HG02973 (cell line): ENCODE measurements around the gene PREP.
"Not testable (repeated sequence)": the region's sequence is repeated elsewhere in the genome, so short reads cannot be mapped to it uniquely, and the experiment has no call there.

Source experiments
- ATAC-seq: cut with Tn5 transposase; IDR thresholded peaks from one replicate; pipeline ENCODE4 v1.9.1; 2021; ENCODE audit warnings: moderate library complexity; ENCODE audit not compliant: unreplicated experiment

Gene PREP

DNA sequence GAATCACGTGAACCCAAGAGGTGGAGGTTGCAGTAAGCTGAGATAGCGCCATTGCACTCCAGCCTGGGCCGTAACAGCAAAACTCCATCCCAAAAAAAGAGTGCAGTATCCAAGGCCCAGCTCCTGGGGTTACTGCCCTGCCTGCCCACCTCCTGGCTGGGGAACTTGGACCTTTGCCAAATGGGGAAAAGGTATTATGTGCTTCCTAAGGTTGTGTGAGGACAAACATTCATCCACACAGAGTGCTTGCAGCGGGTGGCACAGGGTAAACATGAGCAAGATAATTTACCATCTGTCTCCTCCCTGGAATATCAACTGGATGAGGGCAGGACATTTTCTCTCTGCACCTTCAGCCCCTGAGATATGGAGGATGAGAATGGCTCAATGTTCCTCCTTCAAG is 128.2 kb downstream of the PREP start:
- ATAC-seq: no peak

DNA sequence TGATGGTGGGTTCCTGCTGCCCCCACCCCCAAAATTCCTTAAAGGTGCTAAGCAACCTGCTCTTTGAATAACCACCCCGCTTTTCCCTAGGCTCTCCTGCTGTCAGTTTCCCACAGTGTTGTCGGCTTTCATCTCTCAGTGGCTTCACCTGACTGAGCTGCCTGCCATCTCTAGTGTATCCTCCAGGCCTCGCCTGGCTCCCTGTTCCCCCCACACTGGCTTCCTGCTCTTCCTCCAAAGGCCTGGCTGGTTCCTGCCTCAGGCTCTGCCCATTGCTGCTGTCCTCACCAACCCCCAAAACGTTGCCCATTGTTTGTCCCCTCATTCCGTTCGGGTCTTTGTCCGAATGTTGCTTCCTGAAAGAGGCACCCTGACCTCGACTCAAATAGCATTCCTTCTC is 129.3 kb downstream of the PREP start:
- no peak for ATAC-seq

DNA sequence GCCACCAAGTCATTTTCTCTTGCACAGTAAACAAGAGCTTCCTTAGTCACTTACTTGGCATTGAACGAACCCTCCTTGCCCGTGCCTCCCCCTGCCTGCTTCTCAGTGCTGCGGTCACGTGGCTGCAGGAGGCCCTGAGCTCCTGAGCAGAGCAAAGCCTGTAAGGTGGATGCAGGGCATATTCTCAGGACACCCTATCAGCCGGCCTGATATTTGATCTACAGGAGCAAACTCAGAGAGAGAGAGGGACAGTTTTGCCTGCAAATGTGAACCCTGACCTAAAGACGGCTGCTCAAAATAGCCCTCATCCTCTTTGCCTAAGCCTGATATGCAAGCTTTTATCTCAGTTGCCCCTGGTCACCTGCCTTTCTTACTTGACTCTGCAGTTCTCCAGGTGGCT is 130.1 kb downstream of the PREP start:
- no peak for ATAC-seq

DNA sequence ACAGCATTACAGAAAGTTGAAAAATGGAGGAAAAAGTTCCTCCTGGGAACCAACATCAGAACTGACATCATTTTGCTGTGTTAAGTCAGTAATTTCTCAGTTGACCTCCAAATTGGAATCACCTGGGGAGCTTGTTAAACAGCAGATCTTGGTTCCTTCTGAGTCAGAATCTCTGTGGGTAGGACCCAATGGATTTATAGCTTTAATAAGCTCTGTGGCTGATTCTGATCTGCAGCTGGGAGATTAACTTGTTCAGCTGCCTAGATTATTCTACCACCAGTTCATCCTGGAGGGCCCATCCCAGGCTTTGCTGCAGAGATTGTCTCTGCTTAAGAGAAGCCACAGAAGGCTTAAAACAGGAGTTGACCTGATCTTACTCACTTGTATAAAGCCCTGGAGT is 132.4 kb downstream of the PREP start:
- no peak for ATAC-seq

DNA sequence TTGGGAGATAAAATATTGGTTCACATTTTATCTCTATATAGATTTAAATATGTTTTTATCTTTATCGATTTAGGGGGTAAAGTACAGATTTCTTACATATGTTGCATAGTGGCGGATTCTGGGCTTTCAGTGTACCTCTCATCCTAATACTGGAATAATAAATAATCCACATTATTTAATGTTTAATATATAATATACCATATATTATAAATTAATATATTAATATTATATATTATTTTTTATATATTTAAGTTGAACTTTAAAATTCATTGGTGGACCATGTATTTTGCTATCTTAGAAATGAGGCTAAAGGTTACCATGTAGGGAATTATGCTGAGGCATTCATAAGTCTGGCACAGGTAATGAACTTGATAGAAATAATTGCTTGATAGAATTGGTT is 133.5 kb downstream of the PREP start:
- no peak for ATAC-seq

DNA sequence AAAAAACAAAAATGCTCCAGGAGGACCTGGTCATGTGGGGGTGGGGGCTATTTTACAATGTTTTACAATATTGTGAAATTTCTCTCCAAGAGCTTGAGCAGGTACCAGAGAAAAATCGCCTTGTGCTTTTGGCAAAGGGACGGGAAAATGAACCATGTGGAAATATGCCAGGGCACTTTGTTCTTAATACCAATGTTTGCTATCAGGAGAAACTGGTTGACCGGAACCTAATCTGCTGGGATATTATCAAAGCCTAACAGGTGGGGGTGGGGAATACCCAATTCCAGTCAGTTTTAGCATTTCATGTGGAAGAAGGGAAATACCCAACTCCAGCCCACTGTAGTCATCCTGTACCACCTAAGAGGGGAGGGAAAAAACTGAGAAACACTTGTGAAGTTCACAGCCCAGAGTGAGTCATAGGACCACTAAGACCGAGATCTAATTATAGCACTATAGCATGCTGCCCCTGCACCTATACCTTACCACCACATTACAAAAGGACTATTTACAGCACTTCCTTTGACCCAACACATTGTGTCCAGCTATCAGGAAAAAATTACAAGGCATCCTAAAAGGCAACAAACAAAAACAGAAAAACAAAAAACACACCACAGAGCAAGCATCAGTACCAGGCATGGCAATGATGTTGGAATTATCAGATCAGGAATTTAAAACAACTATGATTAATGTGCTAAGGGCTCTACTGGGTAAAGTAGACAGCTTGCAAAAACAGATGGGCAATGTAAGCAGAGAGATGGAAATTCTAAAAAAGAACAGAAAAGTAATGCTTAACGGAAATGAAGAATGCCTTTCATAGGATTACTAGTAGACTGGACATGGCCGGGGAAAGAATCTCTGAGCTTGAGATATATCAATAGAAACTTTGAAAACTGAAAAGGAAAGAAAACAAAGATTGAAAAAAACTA is 138.9 kb downstream of the PREP start:
- ATAC-seq: no peak

DNA sequence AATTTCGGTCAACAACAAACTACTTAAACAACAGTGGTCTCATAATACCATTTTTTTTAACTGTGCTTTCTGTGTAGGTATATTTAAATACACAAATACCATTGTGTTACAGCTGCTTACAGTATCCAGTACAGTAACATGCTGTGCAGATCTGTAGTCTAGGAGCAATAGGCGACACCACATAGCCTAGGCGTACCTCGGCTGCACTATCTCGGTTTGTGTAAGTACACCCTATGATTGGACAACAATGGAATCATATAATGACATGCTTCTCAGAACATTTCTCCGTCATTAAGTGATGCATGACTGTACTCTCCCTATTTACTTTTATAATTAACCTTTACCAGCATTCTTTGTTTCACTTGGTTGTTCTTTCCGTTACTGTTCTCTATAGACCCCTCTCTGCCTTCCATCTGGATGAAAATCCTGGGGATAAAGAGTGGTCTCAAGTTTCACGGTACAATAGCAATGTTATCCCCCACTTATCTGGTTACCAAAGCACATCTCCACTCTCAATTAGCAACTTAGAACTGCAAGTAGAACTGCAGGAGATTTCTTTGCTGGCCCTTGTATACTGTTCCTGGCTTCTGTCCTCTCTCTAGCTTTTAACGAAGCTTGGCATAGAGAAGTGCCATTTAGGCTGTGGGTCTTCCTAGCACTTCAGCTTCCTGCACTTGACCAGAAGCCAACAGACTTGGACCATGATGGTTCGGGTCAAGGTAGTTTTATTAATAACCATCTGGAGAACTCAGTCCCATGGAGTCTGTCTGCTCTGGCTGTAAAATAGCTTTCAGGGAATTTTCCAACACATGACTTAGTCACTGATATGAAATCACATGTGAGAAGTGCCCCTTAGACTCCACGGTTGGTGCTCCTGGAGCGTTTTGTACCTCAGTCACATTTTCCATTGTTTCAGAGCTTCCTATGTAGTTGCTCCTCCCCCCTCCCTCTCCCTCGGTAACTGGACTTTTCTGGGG is 142.7 kb downstream of the PREP start:
- no peak for ATAC-seq

DNA sequence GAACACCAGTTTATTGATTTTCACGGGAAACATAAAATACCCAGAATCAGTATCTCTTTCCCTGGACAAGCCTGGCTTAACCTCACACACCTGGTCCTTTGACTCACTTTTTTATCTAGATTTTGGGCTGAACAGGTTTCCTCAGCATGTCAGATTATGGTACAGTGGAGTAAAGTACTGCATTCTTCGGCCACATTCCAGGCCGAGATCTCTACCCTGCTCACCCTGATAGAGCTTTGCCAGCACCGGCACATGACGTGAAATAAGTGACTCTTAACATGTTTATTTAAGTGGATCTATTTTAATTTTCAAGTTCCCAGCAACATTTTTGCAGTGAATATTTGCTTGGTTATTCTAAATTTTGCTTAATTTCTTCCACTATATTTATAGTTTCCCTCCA is 144.1 kb downstream of the PREP start:
- ATAC-seq: no peak

DNA sequence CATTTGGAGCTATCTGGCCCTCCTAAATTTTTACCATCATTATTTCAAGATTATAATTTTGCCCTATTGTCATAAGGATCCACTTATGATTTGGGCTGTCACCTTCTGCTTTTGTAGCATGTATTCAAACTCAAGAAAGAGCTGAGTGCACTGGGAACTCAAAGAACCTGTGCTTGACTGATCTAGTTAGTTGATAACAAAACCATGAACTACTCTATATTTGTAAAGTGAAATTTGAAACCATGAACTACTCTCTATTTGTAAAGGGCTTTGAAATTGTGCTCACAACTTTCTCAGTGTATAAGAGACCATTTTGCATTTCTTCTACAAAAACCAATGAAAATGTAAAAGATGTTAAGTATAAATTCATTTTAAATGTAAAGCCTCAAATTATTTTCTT is 145.5 kb downstream of the PREP start:
- ATAC-seq: peak; percentile 71

DNA sequence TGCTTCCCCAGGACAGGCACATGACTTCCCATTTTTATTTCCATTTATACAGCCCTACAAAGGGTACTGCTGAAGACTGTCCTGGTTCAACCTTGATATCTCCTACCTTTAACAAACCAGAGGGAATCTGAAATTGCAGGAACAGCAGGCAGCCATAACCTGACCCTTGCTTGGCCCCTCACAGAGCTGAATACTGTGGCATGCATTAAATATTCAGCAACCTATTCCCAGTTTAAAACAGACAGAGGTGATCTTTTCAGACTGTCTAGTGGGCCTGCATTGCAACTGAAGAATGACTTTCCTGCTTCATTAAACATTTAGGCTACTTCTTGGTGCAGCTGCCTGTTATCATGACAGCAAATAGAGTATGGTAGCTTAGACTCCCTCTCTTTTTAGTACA is 146.3 kb downstream of the PREP start:
- no peak for ATAC-seq

DNA sequence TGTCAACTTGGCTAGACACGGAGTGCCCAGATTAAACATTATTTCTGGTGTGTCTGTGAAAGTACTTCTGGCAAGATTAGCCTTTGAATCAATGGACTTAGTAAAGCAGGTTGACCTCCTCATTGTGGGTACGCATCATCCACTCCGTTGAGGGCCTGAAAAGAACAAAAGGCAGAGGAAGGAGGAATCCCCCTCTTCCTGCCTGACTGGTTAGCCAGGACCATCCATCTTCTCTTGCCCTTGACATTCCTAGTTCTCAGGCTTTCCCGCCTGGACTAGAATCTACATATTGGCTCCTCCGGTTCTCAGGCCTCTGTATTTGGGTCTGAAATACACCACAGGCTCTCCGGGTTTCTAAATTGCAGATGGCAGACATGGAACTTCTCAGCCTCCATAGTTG is 149.1 kb downstream of the PREP start:
- ATAC-seq: no peak

DNA sequence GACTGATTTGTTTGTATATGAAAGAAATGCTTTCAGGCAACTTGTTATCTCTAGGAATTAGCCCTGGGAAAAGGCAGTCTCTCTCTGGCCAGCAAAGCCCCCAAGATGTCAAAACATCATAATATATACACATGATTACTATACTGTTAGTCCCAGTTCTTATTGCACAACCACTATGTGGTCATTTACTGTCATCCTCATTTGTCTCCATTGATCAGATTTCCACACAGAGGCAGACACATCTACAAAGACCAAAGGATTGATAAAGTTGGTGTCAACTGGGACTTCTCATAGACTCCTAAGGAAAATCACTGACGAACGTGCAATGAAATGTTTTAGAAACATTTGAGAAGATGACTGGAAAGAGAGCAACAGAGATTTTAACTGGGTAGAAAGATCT is 151.2 kb downstream of the PREP start:
- no peak for ATAC-seq

DNA sequence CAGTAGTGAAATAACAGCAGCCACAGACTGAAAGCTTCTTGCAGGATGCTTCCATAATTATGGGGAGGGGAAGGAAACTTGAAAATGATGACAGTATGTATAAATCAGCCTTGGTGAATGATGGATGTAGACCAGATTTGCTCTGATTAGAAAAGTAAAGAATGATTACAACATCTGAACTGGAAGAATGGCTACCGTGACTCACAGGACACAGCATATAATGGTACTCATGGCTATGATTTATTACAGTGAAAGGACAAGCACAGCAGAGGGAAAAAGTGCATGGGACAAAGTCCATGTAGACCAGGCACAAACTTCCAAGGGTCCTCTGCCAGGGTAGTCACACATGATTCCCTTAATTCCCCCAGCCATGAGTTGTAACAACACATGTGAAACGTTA is 152.3 kb downstream of the PREP start:
- ATAC-seq: no peak

DNA sequence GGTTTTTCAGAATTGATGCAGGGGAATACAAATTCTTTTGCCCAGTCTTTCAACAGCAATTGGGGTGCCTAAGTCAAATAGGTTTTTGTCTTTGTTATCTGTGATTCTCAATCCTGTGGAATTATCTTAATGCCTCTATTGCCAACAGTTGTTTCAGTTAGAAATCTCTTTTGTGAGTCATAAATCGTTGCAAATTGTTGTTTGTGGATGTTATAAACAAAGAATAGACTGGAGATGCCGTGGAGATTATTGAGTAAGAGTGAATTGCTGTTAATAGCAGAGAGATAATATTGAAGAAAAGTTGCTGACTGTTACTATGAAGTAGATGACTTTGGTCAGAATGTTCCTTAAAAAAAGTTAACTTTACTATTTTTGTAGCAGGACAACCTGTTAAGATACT is 159.4 kb downstream of the PREP start:
- no peak for ATAC-seq

DNA sequence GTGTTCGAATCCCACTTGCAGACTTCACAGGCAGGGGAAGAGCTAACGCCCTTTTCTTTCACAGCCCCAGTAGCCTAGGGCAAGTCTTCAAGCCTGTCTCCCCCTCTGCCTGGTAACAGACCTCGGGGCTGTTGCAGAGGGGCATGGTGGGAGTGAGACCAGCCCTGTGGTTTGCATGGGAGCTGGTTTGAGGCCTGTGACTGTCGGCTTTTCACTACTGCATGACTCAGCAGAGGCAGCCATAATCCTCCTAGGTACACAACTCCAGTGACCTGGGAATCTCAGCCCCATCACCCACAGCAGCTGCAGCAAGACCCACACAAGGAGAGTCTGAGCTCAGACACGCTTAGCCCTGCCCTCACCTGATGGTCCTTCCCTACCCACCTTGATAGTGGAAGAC is 167.7 kb downstream of the PREP start:
- no peak for ATAC-seq

DNA sequence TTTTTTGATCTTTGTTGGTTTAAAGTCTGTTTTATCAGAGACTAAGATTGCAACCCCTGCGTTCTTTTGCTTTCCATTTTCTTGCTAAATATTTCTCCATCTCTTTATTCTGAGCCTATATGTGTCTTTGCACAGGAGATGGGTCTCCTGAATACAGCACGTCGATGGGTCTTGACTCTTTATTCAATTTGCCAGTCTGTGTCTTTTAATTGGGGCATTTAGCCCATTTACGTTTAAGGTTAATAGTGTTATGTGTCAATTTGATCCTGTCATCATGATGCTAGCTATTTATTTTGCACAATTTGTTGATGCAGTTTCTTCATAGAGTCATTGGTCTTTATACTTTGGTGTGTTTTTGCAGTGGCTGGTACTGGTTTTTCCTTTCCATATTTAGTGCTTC is 171.1 kb downstream of the PREP start:
- ATAC-seq: not testable (repeated sequence)
